Astrocyte (in vitro differentiated cells and primary cell): ENCODE results near the gene NFKBIL1. TPM values are rescaled to one million over a fixed set of nuclear protein-coding genes. Genes with fewer than 3 reads are reported as not detected.

Experiments used
- DNase-seq: peaks from one replicate; pipeline ENCODE4 v3.0.0-alpha.2; 2010; ENCODE audit warnings: low read depth
- FAIRE-seq: peaks from 2 replicates; lab custom pipeline; 2011; peaks lifted over from hg19 to GRCh38; lab: Jason Lieb, UNC
- H2AFZ ChIP-seq: 2 replicates; pipeline ENCODE4 v1.6.0; 2012; ENCODE audit warnings: low read depth, low read length, inconsistent platforms
- H3K27ac ChIP-seq: 2 replicates; pipeline ENCODE4 v1.5.1; 2011; ENCODE audit warnings: low read depth, low read length, inconsistent platforms
- H3K27me3 ChIP-seq: 2 replicates; pipeline ENCODE4 v1.6.0; 2011; ENCODE audit warnings: low read length, inconsistent platforms; ENCODE audit not compliant: insufficient read depth
- H3K36me3 ChIP-seq: 2 replicates; pipeline ENCODE4 v1.5.1; 2011; ENCODE audit warnings: low read length, inconsistent platforms; ENCODE audit not compliant: insufficient read depth
- H3K4me1 ChIP-seq: 2 replicates; pipeline ENCODE4 v1.5.1; 2011; ENCODE audit warnings: low read length, inconsistent platforms; ENCODE audit not compliant: insufficient read depth
- H3K4me2 ChIP-seq: 2 replicates; pipeline ENCODE4 v1.6.0; 2012; ENCODE audit warnings: low read length, inconsistent platforms
- H3K4me3 ChIP-seq: 2 replicates; pipeline ENCODE4 v1.5.1; 2011; ENCODE audit warnings: low read depth, mild to moderate bottlenecking, low read length, inconsistent platforms; ENCODE audit not compliant: insufficient read depth
- H3K79me2 ChIP-seq: 2 replicates; pipeline ENCODE4 v1.6.0; 2012; ENCODE audit warnings: mild to moderate bottlenecking, low read length, inconsistent platforms; ENCODE audit not compliant: insufficient read depth
- H3K9ac ChIP-seq: 2 replicates; pipeline ENCODE4 v1.6.0; 2012; ENCODE audit warnings: mild to moderate bottlenecking, low read length, inconsistent platforms
- H3K9me3 ChIP-seq: 2 replicates; pipeline ENCODE4 v1.5.1; 2012; ENCODE audit warnings: low read depth, mild to moderate bottlenecking, low read length, inconsistent platforms; ENCODE audit not compliant: insufficient read depth
- H4K20me1 ChIP-seq: 2 replicates; pipeline ENCODE4 v1.6.0; 2012; ENCODE audit warnings: low read length, inconsistent platforms; ENCODE audit not compliant: insufficient read depth
- H3K27ac Mint-ChIP-seq: one replicate; pipeline ENCODE4 v1.8.0; 2021; ENCODE audit warnings: mild to moderate bottlenecking, mixed read lengths; ENCODE audit not compliant: unreplicated experiment
- H3K27me3 Mint-ChIP-seq: one replicate; pipeline ENCODE4 v1.8.0; 2021; ENCODE audit warnings: low read depth, mixed read lengths; ENCODE audit not compliant: unreplicated experiment
- H3K36me3 Mint-ChIP-seq: one replicate; pipeline ENCODE4 v1.8.0; 2021; ENCODE audit warnings: low read depth, mixed read lengths; ENCODE audit not compliant: unreplicated experiment
- H3K4me1 Mint-ChIP-seq: one replicate; pipeline ENCODE4 v1.8.0; 2021; ENCODE audit warnings: low read depth, mixed read lengths; ENCODE audit not compliant: unreplicated experiment
- H3K4me3 Mint-ChIP-seq: one replicate; pipeline ENCODE4 v1.8.0; 2021; ENCODE audit warnings: mild to moderate bottlenecking, moderate library complexity, mixed read lengths; ENCODE audit not compliant: unreplicated experiment
- H3K9me3 Mint-ChIP-seq: one replicate; pipeline ENCODE4 v1.8.0; 2021; ENCODE audit warnings: mild to moderate bottlenecking, mixed read lengths; ENCODE audit not compliant: unreplicated experiment
- CTCF ChIP-seq: IDR thresholded peaks from 2 replicates; pipeline ENCODE4 v1.5.1; 2011; ENCODE audit warnings: low read depth, mild to moderate bottlenecking, inconsistent platforms, low read length, moderate library complexity; ENCODE audit not compliant: insufficient read depth
- EZH2 ChIP-seq: IDR thresholded peaks from 2 replicates; pipeline ENCODE4 v1.6.1; 2012; ENCODE audit warnings: mild to moderate bottlenecking, low read length, inconsistent platforms; ENCODE audit not compliant: insufficient read depth
- total RNA-seq: library from RNA; stranded (reverse); gene quantifications from 2 replicates; pipeline ENCODE4 v1.2.1, GENCODE V29; 2021

The NFKBIL1 gene
- total RNA-seq, 1 donor from 2014 or later: 20.4 TPM

GRCh38 chr6:31586599-31587281 lies 39.3 kb downstream of the NFKBIL1 start:
- no peak overlapping the region for H3K4me3 Mint-ChIP-seq
- DNase-seq (no peak), FAIRE-seq (no peak)
- no peaks in the 10 kb centered on the region for H3K36me3 ChIP-seq
- no peak overlapping the region for H3K4me2 ChIP-seq
- TF ChIP-seq CTCF: no peak
- TF ChIP-seq EZH2: no peak
- H2AFZ ChIP-seq: no peak overlapping the region
- no peaks in the 10 kb centered on the region for H3K27me3 ChIP-seq
- H3K4me3 ChIP-seq: no peak overlapping the region
- no peak overlapping the region for H3K27ac Mint-ChIP-seq
- peaks cover 8% of the 10 kb centered on the region for H3K27me3 Mint-ChIP-seq
- no peak overlapping the region for H3K9ac ChIP-seq
- H3K4me1 Mint-ChIP-seq: peaks cover 3% of the 10 kb centered on the region
- H3K9me3 Mint-ChIP-seq: no peaks in the 10 kb centered on the region
- no peaks in the 10 kb centered on the region for H3K4me1 ChIP-seq
- H3K9me3 ChIP-seq: no peaks in the 10 kb centered on the region
- H3K27ac ChIP-seq: no peak overlapping the region
- no peaks in the 10 kb centered on the region for H4K20me1 ChIP-seq
- no peaks in the 10 kb centered on the region for H3K79me2 ChIP-seq
- no peaks in the 10 kb centered on the region for H3K36me3 Mint-ChIP-seq

DNA sequence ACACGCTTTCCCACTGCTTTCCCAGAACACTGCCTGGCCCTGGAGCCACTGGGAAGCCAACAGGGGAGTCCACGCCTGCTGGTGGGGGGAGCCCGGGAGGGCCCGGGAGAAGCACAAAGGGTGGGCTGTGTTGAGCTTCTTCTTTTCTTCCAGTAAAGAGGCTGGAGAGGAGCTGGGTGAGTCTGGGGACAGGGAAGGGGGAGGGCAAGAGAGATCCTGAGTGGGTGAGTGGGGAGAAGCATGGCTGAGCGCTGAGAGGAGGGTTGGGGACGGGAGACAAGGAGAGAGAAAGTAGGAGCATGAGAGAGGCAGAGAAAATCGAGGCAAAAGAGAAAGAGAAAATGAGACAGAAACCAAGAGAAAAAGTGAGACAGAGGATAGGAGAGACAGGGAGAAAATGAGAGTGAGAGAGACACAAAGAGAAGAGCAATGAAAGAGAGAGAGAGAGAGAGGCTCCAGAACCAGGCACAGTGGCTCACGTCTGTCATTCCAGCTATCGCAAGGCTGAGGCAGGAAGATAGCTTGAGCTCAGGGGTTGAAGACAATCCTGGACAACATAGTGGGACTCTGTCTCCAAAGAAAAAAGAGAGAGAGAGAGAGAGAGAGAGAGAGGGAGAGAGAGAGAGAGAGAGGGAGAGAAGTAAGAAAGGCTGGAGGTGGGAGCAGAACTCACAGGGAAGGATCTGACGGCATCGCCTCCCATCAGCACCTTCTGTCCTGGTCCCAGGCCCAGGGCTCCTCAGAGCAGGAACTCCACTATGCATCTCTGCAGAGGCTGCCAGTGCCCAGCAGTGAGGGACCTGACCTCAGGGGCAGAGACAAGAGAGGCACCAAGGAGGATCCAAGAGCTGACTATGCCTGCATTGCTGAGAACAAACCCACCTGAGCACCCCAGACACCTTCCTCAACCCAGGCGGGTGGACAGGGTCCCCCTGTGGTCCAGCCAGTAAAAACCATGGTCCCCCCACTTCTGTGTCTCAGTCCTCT lies 40.7 kb downstream of the NFKBIL1 start:
- DNase-seq (no peak), FAIRE-seq (no peak)
- TF ChIP-seq EZH2 (no peak), CTCF (no peak)
- Histone ChIP-seq H3K79me2 (no peaks in the 10 kb centered on the region), H3K36me3 (no peaks in the 10 kb centered on the region), H3K9ac (no peak overlapping the region), H3K4me2 (no peak overlapping the region), H2AFZ (no peak overlapping the region), H3K4me1 (no peaks in the 10 kb centered on the region), H3K4me3 (no peak overlapping the region), H3K9me3 (no peaks in the 10 kb centered on the region), H4K20me1 (no peaks in the 10 kb centered on the region), H3K27ac (no peak overlapping the region), H3K27me3 (no peaks in the 10 kb centered on the region)
- no peak overlapping the region for H3K4me3 Mint-ChIP-seq
- no peaks in the 10 kb centered on the region for H3K9me3 Mint-ChIP-seq
- no peak overlapping the region for H3K27ac Mint-ChIP-seq
- H3K27me3 Mint-ChIP-seq: peaks cover 8% of the 10 kb centered on the region
- H3K4me1 Mint-ChIP-seq: no peaks in the 10 kb centered on the region
- H3K36me3 Mint-ChIP-seq: no peaks in the 10 kb centered on the region
